ENCODE data around the gene RUFY1. TPM values are rescaled to one million over a fixed set of nuclear protein-coding genes. Genes with fewer than 3 reads are reported as not detected.

The RUFY1 gene
- total and polyA plus RNA-seq, 2 of the 13 experiments (the other 11 are each of a cell fraction or from before 2014, with no cell fraction given) = 19.9 to 31.9 TPM

DNA sequence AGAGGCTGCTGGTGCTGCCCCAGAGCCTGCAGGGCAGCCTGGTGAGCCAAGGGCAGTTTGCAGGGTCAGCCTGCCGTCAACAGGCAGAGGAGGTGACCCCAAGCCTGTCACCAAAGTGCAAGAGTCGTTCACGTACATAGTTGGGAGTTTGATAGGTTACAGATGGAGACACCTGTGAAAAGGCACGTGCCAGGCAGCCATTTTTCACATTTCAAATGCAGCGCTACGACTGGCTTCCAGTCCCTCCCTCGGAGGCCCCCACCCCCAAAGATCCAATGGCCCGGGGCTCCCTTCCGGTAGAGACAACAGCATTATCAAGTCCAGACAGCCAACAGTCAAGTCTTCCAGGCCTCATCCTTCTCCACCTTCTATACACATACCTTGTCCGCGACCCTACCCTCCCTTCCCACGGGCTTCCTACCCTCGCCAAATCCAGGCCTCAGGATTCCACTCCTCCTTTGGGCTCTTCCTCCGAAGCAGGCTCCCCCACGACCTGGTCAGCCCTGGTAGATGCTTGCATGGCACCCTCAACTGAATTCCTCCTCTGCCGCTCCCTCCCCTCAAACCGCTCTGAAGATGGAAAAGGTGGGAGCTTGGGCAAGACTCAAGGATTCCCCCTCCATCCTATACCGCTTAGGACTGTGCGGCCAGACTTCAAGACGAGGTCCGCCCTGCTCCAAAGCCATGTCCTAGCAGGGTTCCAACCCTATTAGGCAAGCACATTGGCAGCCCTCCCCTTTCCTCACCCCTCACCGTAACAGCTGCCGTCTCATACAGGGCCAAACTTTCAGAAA, 60.0 kb downstream of the RUFY1 start (continued):
- TF ChIP-seq ZNF550 (CRISPR knock-in tag; IDR thresholded peaks at IDR 0.05; ENCODE audit: borderline replicate concordance) = no peak
- TF ChIP-seq, protein P1, sequence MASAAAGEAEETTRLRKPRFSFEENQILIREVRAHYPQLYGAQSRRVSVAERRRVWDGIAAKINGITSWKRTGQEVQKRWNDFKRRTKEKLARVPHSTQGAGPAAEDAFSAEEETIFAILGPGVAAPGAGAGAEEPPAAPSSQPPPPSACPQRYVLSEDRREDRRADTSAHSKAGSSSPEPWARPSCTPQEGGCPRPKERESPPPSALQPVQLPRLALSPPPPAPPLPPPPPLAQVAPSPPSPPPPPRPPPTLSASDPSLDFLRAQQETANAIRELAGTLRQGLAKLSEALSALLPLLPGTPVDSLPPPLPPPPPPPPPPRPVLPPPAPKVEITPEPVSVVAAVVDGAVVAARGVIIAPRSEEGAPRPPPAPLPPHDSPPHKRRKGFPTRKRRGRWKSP (CRISPR knock-in tag; IDR thresholded peaks at IDR 0.05) = no peak
- TF ChIP-seq MAZ (IDR thresholded peaks at IDR 0.05; ENCODE audit: borderline replicate concordance, low read depth, low read length) = no peak
- no peak for TF ChIP-seq MAZ (CRISPR knock-in tag; IDR thresholded peaks at IDR 0.05; ENCODE audit: low read depth)
- TF ChIP-seq ZBTB1 (CRISPR knock-in tag; IDR thresholded peaks at IDR 0.05; ENCODE audit: borderline replicate concordance) = no peak
- no peak for TF ChIP-seq MED1 (CRISPR knock-in tag; IDR thresholded peaks at IDR 0.05)
- TF ChIP-seq, protein P2, sequence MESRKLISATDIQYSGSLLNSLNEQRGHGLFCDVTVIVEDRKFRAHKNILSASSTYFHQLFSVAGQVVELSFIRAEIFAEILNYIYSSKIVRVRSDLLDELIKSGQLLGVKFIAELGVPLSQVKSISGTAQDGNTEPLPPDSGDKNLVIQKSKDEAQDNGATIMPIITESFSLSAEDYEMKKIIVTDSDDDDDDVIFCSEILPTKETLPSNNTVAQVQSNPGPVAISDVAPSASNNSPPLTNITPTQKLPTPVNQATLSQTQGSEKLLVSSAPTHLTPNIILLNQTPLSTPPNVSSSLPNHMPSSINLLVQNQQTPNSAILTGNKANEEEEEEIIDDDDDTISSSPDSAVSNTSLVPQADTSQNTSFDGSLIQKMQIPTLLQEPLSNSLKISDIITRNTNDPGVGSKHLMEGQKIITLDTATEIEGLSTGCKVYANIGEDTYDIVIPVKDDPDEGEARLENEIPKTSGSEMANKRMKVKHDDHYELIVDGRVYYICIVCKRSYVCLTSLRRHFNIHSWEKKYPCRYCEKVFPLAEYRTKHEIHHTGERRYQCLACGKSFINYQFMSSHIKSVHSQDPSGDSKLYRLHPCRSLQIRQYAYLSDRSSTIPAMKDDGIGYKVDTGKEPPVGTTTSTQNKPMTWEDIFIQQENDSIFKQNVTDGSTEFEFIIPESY (CRISPR knock-in tag; IDR thresholded peaks at IDR 0.05) = no peak
- no peak for TF ChIP-seq HIVEP1 (CRISPR knock-in tag; IDR thresholded peaks at IDR 0.05)
- TF ChIP-seq, protein P3, sequence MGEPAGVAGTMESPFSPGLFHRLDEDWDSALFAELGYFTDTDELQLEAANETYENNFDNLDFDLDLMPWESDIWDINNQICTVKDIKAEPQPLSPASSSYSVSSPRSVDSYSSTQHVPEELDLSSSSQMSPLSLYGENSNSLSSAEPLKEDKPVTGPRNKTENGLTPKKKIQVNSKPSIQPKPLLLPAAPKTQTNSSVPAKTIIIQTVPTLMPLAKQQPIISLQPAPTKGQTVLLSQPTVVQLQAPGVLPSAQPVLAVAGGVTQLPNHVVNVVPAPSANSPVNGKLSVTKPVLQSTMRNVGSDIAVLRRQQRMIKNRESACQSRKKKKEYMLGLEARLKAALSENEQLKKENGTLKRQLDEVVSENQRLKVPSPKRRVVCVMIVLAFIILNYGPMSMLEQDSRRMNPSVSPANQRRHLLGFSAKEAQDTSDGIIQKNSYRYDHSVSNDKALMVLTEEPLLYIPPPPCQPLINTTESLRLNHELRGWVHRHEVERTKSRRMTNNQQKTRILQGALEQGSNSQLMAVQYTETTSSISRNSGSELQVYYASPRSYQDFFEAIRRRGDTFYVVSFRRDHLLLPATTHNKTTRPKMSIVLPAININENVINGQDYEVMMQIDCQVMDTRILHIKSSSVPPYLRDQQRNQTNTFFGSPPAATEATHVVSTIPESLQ (CRISPR knock-in tag; conservative IDR thresholded peaks at IDR 0.05) = no peak
- no peak for TF ChIP-seq NCOA2 (CRISPR knock-in tag; IDR thresholded peaks at IDR 0.05)
- no peak for TF ChIP-seq DMAP1 (CRISPR knock-in tag; IDR thresholded peaks at IDR 0.05)
- TF ChIP-seq, protein P4, sequence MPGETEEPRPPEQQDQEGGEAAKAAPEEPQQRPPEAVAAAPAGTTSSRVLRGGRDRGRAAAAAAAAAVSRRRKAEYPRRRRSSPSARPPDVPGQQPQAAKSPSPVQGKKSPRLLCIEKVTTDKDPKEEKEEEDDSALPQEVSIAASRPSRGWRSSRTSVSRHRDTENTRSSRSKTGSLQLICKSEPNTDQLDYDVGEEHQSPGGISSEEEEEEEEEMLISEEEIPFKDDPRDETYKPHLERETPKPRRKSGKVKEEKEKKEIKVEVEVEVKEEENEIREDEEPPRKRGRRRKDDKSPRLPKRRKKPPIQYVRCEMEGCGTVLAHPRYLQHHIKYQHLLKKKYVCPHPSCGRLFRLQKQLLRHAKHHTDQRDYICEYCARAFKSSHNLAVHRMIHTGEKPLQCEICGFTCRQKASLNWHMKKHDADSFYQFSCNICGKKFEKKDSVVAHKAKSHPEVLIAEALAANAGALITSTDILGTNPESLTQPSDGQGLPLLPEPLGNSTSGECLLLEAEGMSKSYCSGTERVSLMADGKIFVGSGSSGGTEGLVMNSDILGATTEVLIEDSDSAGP (CRISPR knock-in tag; IDR thresholded peaks at IDR 0.05; ENCODE audit: borderline replicate concordance) = no peak
- TF ChIP-seq MEF2D (CRISPR knock-in tag; IDR thresholded peaks at IDR 0.05) = no peak
- TF ChIP-seq, protein P5, sequence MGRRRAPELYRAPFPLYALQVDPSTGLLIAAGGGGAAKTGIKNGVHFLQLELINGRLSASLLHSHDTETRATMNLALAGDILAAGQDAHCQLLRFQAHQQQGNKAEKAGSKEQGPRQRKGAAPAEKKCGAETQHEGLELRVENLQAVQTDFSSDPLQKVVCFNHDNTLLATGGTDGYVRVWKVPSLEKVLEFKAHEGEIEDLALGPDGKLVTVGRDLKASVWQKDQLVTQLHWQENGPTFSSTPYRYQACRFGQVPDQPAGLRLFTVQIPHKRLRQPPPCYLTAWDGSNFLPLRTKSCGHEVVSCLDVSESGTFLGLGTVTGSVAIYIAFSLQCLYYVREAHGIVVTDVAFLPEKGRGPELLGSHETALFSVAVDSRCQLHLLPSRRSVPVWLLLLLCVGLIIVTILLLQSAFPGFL (CRISPR knock-in tag; IDR thresholded peaks at IDR 0.05) = no peak
- no peak for TF ChIP-seq ZNF709 (CRISPR knock-in tag; IDR thresholded peaks at IDR 0.05)
- TF ChIP-seq MZF1 (CRISPR knock-in tag; IDR thresholded peaks at IDR 0.05; ENCODE audit: borderline replicate concordance) = no peak
- TF ChIP-seq ZNF557 (CRISPR knock-in tag; IDR thresholded peaks at IDR 0.05) = no peak
- TF ChIP-seq ZNF446 (CRISPR knock-in tag; IDR thresholded peaks at IDR 0.05) = no peak
- TF ChIP-seq POLR2G (IDR thresholded peaks at IDR 0.05; ENCODE audit: low read depth, low read length) = peak; percentile 72
- no peak for TF ChIP-seq CBX1 (IDR thresholded peaks at IDR 0.05; ENCODE audit: low read depth)
